Body of pancreas (tissue), 4 donors: ENCODE results near the gene CEP104.

Experiments
- CTCF ChIP-seq, 7 experiments: fragments of 450-650 bp in 4 of 7; fragments of 200-600 bp in 3 of 7; sonication (generic) in 3 of 7; IDR thresholded peaks; one replicate each; pipeline ENCODE4 v1.5.1; 2016 to 2019; ENCODE audit warnings: antibody characterized with exemption in 7 of 7
- POLR2A ChIP-seq, 3 donors: fragments of 450-650 bp; IDR thresholded peaks; one replicate each; pipeline ENCODE4 v1.6.1; 2016; ENCODE audit warnings: antibody characterized with exemption in 3 of 3, mild to moderate bottlenecking in 2 of 3

GRCh38 chr1:3902111-3902511, 45.1 kb upstream of the CEP104 start:
- TF ChIP-seq POLR2A (IDR thresholded peaks at IDR 0.05) = no peak
- TF ChIP-seq CTCF (IDR thresholded peaks at IDR 0.05) = no peak
